PC-9 (cell line): ENCODE results near the gene ASZ1. TPM values are rescaled to one million over a fixed set of nuclear protein-coding genes. Genes with fewer than 3 reads are reported as not detected.

Experiments used
- BruUV-seq: library from RNA; stranded (reverse); fragments of 400-500 nt; replicated peaks from 2 replicates; lab custom pipeline; 2021; lab: Mats Ljungman, UMichigan
- CTCF ChIA-PET: fragments of 300-600 bp; sonication (Branson Sonifier 250); formaldehyde crosslinking; loops from one replicate; lab custom pipeline; 2022; ENCODE audit warnings: antibody characterized with exemption; lab: Charles Lee
- POLR2A ChIA-PET: fragments of 300-600 bp; sonication (Branson Sonifier 250); formaldehyde crosslinking; loops from one replicate; lab custom pipeline; 2022; ENCODE audit warnings: antibody characterized with exemption; ENCODE audit not compliant: unreplicated experiment; lab: Charles Lee
- DNase-seq, 2 experiments: peaks; one replicate each; pipeline versions ENCODE4 v3.0.0 to v3.0.0-alpha.2; 2015 to 2022; ENCODE audit warnings: mixed read lengths in 1 of 2
- H2AFZ ChIP-seq: fragments of 200-600 bp; sonication (generic); 2 replicates; pipeline ENCODE4 v1.8.1; 2017; ENCODE audit warnings: antibody characterized with exemption
- H3F3A ChIP-seq: fragments of 200-600 bp; sonication (generic); 2 replicates; pipeline ENCODE4 v1.8.1; 2017; ENCODE audit warnings: antibody characterized with exemption, mild to moderate bottlenecking, low read depth; ENCODE audit not compliant: insufficient read depth
- H3K27ac ChIP-seq: fragments of 200-600 bp; sonication (generic); 2 replicates; pipeline ENCODE4 v1.6.1; 2016; ENCODE audit warnings: mixed run types
- H3K27me3 ChIP-seq: fragments of 200-600 bp; sonication (generic); 2 replicates; pipeline ENCODE4 v1.6.1; 2016; ENCODE audit warnings: low read depth, mixed run types; ENCODE audit not compliant: insufficient read depth
- H3K36me3 ChIP-seq: fragments of 200-600 bp; sonication (generic); 2 replicates; pipeline ENCODE4 v1.6.1; 2016; ENCODE audit warnings: low read depth, mixed run types
- H3K4me1 ChIP-seq: fragments of 200-600 bp; sonication (generic); replicated peaks from 2 replicates; pipeline ENCODE4 v1.6.1; 2016; ENCODE audit warnings: mixed run types; ENCODE audit not compliant: insufficient read depth
- H3K4me2 ChIP-seq: fragments of 200-600 bp; sonication (generic); 2 replicates; pipeline ENCODE4 v1.6.1; 2017; ENCODE audit warnings: mixed run types
- H3K4me3 ChIP-seq: fragments of 200-600 bp; sonication (generic); 2 replicates; pipeline ENCODE4 v1.6.1; 2016; ENCODE audit warnings: mixed run types
- H3K79me2 ChIP-seq: fragments of 200-600 bp; sonication (generic); 2 replicates; pipeline ENCODE4 v1.6.1; 2017; ENCODE audit warnings: low read depth, mixed run types
- H3K9me2 ChIP-seq: fragments of 200-600 bp; sonication (generic); 2 replicates; pipeline ENCODE4 v1.8.1; 2017; ENCODE audit warnings: mild to moderate bottlenecking; ENCODE audit not compliant: insufficient read depth
- H3K9me3 ChIP-seq: fragments of 200-600 bp; sonication (generic); 2 replicates; pipeline ENCODE4 v1.8.1; 2016; ENCODE audit warnings: low read depth; ENCODE audit not compliant: insufficient read depth
- H4K20me1 ChIP-seq: fragments of 200-600 bp; sonication (generic); 2 replicates; pipeline ENCODE4 v1.8.1; 2017; ENCODE audit not compliant: insufficient read depth
- CTCF ChIP-seq: fragments of 200-600 bp; sonication (generic); conservative IDR thresholded peaks from 2 replicates; pipeline ENCODE4 v1.6.1; 2017; ENCODE audit warnings: mixed run types, antibody characterized with exemption, mild to moderate bottlenecking, moderate library complexity
- EZH2 ChIP-seq: fragments of 200-600 bp; sonication (generic); IDR thresholded peaks from 2 replicates; pipeline ENCODE4 v1.8.0; 2017; ENCODE audit warnings: antibody characterized with exemption, low read depth
- intact Hi-C: fragments of 100-400 bp; cut with micrococcal nuclease; formaldehyde crosslinking; loops from one replicate; pipeline ENCODE4 v1.10.0; 2022; ENCODE audit not compliant: unreplicated experiment
- total RNA-seq: library from RNA; stranded (reverse); gene quantifications from 2 replicates; pipeline ENCODE4 v1.2.3, GENCODE V29; 2021

ASZ1 gene
- total RNA-seq, 1 experiment from 2014 or later: not detected

GRCh38 chr7:117384688-117385362 lies 42.5 kb downstream of the ASZ1 start:
- Histone ChIP-seq H3K9me2 (no peaks in the 10 kb centered on the region; the same call in 1 of the 2 replicates), H3K27me3 (no peaks in the 10 kb centered on the region), H3K4me1 (no peaks in the 10 kb centered on the region; the same call in 1 of the 2 replicates), H2AFZ (no peak overlapping the region), H3F3A (no peaks in the 10 kb centered on the region), H3K9me3 (0 out of 2 replicates have a peak, but pooled peaks cover 5% of the 10 kb centered on the region), H3K27ac (no peak overlapping the region), H3K4me2 (no peak overlapping the region), H4K20me1 (no peaks in the 10 kb centered on the region), H3K79me2 (no peaks in the 10 kb centered on the region), H3K36me3 (no peaks in the 10 kb centered on the region), H3K4me3 (no peak overlapping the region)
- DNase-seq: no peak
- BruUV-seq: no TSS peak
- CTCF ChIA-PET: interaction anchor here (0.6 to 0.7 kb wide), 2 partner anchors 331 to 375 kb away, joined by 3 read pairs; no protein-coding TSS in a partner anchor
- POLR2A ChIA-PET: interaction anchor here (0.6 kb wide), 1 partner anchor 172 kb away, joined by 4 read pairs; no protein-coding TSS in a partner anchor
- TF ChIP-seq EZH2 (no peak), CTCF (no peak)
- intact Hi-C loops: loop anchor here (1.0 to 10.0 kb wide), 6 partner anchors 263 to 1250 kb away; no protein-coding TSS in a partner anchor

- Histone ChIP-seq H3K79me2 (no peaks in the 10 kb centered on the region), H3K4me1 (no peaks in the 10 kb centered on the region; the same call in 1 of the 2 replicates), H4K20me1 (no peaks in the 10 kb centered on the region), H3K4me2 (no peak overlapping the region), H2AFZ (no peak overlapping the region), H3K4me3 (no peak overlapping the region), H3K9me3 (0 out of 2 replicates have a peak, but pooled peaks cover 3% of the 10 kb centered on the region), H3F3A (no peaks in the 10 kb centered on the region), H3K27ac (no peak overlapping the region), H3K27me3 (no peaks in the 10 kb centered on the region), H3K9me2 (no peaks in the 10 kb centered on the region; the same call in 1 of the 2 replicates), H3K36me3 (no peaks in the 10 kb centered on the region)
- no TSS peak for BruUV-seq
- ChIA-PET CTCF (no interaction called here), POLR2A (no interaction called here)
- no peak for DNase-seq
- intact Hi-C loops: loop anchor here (2.0 to 10.0 kb wide), 3 partner anchors 399 to 1249 kb away; no protein-coding TSS in a partner anchor
- no peak for TF ChIP-seq EZH2
- no peak for TF ChIP-seq CTCF
Measured at GRCh38 chr7:117383483-117384189, 43.7 kb downstream of the ASZ1 start.

DNA sequence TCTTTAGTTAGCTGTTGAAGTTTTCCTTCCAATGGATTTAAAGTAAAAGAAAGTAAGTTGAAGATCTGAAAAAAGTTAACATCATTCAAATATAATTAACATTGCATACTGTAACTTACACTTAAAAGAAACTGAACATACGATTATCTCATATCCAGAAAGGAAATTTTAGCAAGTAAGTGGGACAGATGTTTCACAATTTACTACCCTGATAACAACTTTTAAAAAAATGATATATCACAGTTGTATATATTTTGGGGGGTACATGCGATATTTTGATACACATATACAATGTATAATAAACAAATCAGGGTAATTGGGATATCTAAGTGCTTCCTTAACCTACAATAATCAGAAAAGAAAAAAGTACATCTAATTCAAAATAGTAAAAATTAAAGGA lies 44.2 kb downstream of the ASZ1 start:
- intact Hi-C loops: loop anchor here (10.0 kb wide), 2 partner anchors 568 to 1248 kb away; no protein-coding TSS in a partner anchor
- TF ChIP-seq EZH2 (no peak), CTCF (no peak)
- Histone ChIP-seq H3K9me2 (no peaks in the 10 kb centered on the region; the same call in 1 of the 2 replicates), H3K36me3 (no peaks in the 10 kb centered on the region), H3K27me3 (no peaks in the 10 kb centered on the region), H3K4me3 (no peak overlapping the region), H3K9me3 (no peaks in the 10 kb centered on the region), H3K4me2 (no peak overlapping the region), H3K79me2 (no peaks in the 10 kb centered on the region), H4K20me1 (no peaks in the 10 kb centered on the region), H3K4me1 (no peaks in the 10 kb centered on the region; the same call in 1 of the 2 replicates), H2AFZ (no peak overlapping the region), H3K27ac (no peak overlapping the region), H3F3A (no peaks in the 10 kb centered on the region)
- CTCF ChIA-PET: no interaction called here
- no peak for DNase-seq
- BruUV-seq: no TSS peak
- POLR2A ChIA-PET: no interaction called here
